Measurements from ENCODE around the gene BPIFA2.
"Not testable (repeated sequence)": the region's sequence is repeated elsewhere in the genome, so short reads cannot be mapped to it uniquely, and the experiment has no call there.

The BPIFA2 gene, protein sequence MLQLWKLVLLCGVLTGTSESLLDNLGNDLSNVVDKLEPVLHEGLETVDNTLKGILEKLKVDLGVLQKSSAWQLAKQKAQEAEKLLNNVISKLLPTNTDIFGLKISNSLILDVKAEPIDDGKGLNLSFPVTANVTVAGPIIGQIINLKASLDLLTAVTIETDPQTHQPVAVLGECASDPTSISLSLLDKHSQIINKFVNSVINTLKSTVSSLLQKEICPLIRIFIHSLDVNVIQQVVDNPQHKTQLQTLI

DNA sequence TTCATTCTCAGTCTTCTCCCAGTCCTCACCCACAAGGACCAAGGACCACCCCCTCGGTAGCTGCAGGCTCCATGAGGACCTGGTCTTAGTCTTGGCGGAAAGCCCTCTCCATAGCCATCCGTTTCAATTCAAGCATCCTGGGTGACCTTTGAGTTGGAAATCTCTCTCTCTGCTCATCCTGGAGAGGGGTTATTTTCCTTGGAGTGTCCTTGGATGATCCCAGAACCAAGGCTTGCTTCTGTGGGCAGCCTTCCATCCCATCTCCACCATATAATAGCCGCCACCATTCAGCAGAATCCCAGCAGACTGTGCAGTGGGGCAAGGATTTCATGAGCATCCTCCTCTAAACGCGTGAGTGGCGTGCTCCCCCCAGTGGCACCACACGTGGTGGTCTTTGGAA, at the start of gene BPIFA2:
BPIFA2 (plus strand) TSS at position 301 of the 400 bp plus-strand sequence. CDS start 987 bp downstream, outside the sequence.
- no peak for DNase-seq

DNA sequence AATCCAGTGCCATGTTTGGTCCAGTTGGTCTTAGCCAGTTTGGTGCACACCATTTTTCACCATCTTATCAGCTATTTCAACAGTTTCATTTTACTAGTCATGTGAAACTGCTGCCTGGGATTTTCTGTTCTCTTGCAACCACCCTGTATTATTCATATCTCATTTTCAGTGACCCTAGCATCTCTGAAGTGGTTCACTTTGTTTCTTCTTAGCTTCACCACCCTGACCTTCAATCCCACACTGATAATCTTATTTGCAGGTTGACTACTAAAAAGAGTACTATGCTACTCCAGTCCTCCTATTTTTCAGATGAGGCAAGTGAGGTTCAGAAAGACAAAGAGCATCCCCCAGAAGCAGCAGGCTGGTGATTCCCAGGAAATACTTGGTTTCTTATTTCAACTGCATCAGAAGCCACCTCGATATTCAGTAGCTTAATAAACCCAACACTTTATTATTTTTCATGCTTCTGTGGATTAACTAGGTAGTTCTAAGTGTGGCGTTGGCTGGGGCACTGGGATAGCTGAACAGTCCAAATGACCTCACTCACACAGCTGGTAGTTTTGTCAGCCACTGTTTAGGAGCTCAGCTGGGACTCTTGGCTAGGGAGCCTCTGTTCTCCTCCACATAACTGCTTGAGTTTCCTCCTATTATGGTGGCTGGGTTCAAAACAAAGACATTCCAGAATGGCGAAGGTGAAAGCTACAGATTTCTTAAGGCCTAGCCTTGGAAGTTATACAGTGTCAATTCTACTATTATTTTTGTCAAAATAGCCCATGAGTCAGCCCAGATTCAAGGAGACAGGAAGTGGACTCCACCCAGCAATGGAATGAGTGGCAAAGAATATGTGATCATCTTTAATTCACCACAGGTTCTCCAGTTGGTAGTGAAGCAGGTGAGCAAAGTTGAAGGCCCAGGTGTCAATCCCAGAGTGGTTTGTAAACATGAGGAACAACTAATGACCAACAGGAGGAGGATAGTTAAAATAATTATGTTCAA, 47.9 kb upstream of the BPIFA2 start:
- no peak for DNase-seq

DNA sequence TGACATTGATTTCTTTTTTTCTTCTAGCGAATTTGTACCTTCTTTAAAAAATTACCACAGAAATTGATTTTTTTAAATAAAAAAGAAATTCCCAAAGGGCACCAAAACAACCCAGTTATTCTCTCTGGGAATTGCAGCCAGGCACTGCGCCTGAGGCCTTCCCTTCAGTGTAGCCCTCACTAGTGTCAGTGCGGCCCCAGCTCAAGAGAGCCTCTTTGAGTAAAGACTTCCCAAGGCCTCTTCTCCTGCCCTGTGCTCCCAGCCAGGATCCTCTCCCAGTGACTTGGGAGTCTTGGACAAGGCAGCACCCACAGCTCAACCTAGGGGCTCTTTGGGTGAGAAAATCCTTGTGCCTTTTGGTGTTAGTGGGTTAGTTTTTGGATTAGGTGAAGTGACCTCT, 47.0 kb upstream of the BPIFA2 start:
- DNase-seq, result no peak

DNA sequence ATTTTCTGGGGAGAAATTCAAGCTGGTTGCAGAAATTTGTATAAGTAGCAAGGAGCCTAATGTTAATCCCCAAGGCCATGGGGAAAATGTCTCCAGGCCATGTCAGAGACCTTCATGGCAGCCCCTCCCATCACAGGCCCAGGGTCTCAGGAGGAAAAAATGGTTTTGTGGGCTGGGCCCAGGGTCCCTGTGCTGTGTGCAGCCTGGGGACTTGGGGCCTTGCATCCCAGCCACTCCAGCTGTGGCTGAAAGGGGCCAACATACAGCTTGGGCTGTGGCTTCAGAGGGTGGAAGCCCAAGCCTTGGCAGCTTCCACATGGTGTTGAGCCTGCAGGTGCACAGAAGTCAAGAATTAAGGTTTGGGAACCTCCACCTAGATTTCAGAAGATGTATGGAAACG, 45.7 kb upstream of the BPIFA2 start:
- not testable (repeated sequence) for DNase-seq

DNA sequence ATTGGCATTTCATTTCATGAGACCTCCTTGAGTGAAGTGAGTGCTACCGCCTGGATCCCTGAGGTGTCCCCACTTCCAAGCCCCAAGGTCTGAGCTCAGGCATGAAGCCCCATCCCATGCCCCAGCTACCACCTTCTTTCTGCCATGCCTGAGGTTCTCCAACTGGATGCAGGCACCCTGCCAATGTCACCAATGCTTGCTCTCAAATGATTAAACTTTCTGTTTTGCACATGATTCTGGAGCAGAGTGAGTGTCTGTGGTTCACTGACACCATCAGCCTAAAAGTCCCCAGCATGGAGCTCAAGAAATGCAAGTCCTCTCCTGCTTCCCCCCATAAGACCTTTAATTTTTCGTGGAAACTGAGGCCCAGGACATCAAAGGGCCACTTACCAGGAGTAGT, 43.7 kb upstream of the BPIFA2 start:
- DNase-seq, result no peak

DNA sequence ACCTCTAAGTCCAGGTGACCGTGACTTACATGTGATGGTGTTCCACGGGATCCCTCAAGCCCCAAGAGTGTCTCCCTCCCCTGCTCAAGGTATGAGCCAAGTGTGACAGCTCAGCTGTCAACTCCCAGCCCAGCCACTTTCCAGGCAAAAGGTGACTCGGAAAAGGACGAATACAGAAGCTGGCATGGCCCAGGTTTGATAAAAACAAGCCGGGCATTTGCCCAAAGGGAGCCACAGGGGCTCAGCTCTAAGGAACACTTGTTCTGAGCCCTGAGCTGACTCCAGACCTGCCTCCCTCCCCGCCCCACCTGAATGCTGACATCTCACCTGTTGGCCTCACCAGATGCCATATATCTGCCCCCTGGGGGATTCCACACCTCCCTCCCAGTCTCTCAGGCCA, 43.0 kb upstream of the BPIFA2 start:
- DNase-seq, result no peak

DNA sequence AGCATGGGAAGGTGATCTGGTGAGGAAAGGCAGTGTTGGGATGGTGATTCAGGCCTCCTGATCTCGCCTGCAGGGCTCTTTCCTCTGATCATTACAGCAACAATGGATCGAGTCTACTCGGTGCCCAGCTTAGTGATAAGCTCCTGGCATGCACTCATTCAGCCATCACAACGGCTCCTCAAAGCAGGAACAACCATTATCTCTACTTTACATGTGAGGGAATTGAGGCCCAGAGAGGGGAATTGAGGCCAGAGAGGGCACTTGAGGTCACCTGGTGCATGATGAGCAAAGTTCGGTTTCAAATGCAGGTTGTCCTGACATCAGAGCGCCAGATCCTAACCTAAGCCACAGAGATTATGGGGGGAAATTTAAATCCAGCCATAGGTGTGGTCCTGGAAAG, 42.0 kb upstream of the BPIFA2 start:
- DNase-seq, result no peak

DNA sequence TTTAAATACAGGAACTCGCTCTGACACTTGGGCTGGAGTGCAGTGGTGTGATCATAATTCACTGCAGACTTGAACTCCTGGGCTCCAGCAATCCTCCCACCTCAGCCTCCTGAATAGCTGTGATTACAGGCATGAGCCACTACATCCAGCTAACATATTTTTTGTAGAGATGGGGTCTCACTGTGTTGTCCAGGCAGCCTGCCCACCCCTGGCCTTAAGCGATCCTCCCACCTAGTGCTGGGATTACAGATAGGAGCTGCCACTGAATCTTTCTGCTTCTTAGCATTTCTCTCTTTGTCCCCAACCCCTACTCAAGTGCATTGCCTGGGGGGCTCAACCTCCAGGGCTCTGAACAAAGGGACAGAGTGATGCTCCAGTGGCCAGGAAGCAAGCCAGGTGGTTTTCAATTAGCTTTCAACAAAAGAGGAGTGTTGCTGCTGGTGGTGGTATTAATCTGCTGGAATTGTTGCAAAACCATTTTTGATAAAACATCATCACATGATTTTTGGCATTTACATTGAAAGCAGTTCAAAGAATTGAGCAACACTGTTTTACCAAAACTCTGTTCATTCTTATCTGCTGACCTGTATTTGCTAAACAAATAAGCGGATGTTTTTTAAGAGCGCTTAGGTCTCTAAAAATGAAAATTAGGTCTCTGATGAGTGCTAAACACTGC, 40.4 kb upstream of the BPIFA2 start:
- no peak for DNase-seq

DNA sequence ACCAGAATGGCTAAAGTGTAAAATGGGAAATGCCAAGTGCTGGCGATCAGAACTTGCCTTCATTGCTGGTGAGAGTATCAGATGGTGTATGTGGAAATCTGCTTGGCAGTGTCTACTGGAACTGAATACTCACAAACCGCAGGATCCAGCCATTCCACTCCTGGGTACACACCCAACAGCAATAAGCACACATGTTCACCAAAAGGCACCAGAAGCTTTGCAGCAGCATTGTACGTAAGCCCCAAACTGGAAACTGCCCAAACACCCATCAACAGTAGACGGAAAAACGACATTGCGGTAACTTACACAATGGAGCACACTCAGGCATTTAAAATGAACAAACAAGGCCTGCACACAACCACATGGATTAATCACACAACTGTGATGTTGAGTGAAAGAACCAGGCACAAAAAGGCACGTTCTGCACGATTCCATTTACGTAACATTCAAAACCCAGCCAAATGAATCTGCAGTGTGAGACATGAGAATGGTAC, 37.3 kb upstream of the BPIFA2 start:
- DNase-seq, result no peak

DNA sequence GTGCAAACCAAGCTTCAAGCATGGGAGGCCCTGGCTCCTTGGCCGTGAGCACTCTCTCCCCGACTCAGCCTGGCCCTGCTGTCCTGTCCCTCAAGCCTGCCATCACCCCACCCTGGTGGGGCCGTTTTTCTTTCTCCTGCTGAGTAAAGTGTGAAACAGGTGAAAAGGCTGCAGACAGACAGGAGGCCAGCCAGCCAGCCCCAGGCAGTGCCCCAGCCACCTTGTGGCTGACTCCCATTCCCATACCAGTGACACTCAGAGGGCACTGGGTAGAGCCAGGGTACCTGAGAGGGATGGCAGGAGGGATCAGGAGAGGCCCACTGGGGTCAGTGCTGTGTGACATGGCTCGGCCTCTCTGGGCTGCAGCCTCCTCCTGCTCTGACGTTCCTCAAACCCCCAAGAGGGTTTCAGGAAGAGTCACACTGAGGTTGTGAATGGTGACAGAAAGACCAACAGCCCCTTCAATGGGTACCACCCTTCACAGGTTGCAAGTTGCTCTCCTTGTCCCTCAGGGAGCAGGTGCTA, 35.9 kb upstream of the BPIFA2 start:
- DNase-seq, result no peak

DNA sequence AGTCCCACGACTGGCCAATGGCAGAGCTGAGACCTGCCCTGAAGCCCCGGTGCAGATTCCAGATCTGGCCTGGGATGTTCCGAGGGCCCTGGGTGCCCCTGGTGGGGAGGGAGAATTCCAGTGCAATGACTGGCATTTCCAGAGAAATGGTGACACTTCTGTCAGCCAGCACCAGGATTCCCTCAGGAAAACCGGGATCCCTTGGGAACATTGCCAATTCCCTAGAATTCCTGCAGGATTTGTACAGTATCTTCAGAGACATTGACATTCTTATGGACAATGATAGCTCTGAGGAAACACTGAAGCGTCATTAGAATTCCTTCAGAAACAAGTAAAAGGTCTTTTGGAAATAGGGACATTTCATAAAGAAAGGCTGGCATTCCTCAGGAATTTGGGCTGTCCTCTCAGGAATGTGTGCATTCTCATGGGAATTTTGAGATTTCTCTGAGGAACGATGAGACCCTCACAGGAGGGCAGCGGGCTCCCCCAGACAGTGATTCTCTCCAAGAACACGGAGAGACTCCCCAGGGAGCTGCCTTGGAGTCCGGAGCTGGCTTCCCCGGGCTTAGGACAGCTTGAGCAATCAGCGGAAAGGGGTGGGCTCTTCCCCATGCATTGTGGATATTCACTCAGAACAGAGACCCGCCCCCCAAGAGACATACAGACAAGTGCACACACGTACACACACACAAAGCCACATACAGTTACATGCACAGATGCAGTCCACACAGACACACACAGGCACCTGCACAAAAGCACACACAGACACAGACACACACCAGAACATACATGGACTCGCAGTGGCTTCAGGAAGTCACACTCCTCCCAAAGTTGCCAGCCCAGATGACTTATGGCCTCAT, 35.2 kb upstream of the BPIFA2 start:
- DNase-seq, result no peak

DNA sequence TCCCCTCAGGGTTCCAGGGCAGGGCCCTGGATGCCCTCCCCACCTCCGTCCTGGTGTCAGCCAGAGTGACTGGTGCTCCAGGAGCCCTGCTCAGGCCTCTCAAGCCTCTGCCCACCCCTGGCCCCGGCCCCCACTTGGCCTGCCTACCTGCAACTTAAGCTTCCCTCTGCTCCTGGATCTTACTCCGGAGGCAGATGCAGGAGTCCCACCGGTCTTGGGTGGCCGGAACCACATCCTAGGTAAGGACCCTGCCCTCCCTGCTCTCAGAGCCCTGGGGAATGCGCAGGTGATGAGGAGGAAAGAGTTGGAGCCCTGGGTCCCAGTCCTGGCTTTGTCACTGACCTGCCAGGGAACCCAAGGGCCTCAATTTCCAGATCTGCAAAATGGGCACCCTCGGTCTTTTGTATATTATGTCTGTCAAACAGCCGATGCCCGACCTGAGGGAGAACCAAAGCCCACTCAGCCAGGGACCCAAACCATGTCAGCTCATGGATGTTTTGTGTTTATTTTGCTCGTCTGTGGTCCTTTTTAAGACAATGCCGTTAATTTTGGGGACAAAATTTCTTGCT, 34.5 kb upstream of the BPIFA2 start:
- DNase-seq, result no peak

DNA sequence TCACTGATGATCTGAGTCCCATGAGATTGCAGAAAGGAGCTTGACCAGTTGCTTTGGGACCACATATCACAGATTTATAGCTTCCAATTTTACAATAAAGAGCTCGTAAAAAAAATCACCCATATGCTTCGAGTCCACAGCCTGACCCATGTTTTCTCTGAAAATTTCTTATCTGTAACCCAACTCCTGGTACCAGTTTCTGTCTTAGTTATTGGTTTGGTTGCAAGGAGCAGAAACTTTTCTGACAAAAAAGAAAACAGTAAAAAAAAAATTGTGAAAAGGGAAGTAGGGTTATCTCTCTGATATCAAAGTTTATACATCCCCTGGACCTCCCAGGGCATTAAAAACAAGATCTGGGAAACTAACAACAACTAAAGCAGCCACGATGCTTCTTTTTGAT, 30.8 kb upstream of the BPIFA2 start:
- DNase-seq, result no peak

DNA sequence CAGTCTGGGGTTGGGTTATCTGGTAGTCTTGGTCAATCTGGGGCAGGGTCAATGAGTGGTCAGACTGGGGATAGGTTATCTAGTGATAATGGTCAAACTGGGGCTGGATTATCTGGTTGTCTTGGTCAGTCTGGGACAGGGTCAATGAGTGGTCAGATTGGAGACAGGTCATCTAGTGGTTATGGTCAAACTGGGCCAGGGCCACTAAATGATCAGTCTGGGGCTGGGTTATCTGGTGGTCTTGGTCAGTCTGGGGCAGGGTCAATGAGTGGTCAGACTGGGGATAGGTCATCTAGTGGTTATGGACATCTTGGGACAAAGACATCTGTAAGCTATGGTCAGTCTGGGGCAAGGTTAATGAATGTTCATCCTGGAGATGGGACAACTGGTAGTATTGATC, 28.5 kb upstream of the BPIFA2 start:
- DNase-seq, result no peak

DNA sequence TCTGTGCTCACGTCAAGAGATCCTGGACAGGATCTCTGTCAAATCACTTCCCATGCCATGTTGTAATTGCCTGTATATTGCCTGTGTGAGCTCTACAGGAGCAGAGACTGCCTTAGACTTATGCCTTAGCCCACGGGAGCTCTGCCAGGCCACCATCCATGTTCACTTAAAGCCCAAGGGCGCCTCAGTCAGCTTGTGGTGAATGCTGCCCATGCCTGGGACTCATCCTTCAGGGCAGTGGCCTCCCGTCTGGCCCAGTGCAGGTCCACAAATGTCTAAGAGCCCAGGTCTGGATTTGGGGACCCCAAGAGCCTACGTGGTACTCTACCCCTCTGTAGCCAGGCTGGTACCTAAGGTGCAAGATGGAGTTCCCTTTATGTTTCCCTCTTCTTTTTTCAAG, 22.4 kb upstream of the BPIFA2 start:
- DNase-seq, result no peak

DNA sequence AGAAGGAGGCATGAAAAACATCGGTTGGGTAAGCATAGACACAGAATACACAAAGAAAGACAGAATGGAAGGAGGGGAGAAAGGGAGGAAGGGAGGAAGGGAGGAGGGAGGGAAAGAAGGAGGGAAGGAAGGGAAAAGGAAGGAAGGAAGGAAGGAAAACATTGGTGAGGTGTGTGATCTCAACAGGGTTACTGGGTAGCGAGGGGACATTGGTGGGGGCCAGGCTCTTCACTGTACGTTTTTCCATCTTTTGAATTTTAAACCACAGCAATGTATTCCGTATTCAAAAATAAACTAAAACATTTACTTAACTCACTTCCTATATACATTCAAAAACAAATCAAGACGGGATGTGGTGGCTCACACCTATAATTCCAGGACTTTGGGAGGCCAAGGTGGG, 20.7 kb upstream of the BPIFA2 start:
- no peak for DNase-seq

DNA sequence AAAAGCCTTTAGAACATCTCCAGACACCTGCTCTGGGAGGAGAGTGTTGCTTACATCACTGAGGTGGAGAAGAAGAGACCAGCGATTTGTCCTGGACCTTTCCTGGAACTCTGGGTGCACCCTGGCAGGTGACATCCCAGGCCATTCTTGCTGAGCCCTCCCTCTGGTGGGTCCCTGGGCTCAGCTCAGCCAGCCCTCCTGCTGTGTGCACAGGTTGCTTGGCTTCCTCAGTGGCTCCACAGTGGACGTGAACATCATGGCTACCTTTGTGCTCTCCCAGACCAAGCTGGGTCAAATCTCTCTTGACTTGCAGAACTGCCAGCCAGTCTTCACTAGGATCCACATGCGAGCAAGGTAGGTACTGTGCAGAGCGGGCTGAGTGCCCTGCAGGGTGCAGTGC, 19.9 kb upstream of the BPIFA2 start:
- no peak for DNase-seq

DNA sequence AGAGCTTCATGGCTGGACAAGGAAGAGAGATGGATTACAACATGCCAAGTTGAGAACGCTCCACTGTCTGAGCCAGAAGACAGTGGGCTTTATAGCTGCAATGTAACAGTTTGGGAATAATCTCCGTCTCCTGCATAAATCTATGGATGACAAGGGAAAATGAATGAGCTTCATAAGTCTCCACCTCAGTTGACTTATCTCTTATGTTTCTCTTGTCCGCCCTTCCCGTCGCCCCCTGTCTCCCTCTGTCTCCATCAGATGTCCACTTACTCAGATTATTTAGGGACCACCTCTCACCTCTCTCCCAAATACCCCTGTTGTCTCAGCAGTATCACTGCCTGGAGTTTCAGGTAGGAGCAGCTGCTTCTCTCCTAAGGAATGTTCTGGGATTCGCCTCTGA, 13.7 kb upstream of the BPIFA2 start:
- no peak for DNase-seq

DNA sequence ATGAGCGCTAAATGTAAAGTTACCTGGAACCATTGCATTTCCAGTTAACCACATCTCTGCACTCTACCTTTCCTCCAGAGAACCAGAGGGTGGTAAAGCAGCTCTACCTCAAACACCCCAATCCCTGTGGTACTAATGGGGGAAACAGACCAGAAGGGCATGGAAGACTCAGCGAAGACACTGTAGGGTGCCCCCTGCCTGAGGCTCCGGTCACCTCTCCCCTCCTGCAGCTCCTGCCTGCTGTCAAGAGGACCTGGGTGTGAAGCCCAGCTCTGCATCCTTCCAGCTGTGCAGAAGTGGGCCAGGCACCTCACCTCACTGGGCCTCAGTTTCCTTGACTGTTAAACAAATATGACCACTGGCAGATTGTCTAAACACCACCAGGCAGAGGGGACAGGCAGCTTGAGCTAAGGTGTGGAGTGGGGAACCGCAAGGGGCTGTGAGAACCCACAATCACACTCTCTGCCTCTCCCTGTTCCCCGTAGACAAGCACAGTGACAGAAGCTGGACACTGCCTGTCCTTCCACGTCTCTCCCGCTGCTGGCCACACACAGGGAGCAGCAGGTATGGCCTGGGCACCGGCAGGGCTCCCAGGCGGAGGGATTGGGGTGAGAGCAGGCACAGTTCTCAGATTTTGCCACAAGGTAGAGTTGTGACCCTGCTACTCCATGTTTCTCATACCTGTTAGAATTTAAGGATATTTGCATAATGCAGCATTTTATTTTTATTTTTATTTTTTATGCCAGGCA, 9.1 kb upstream of the BPIFA2 start:
- no peak for DNase-seq

DNA sequence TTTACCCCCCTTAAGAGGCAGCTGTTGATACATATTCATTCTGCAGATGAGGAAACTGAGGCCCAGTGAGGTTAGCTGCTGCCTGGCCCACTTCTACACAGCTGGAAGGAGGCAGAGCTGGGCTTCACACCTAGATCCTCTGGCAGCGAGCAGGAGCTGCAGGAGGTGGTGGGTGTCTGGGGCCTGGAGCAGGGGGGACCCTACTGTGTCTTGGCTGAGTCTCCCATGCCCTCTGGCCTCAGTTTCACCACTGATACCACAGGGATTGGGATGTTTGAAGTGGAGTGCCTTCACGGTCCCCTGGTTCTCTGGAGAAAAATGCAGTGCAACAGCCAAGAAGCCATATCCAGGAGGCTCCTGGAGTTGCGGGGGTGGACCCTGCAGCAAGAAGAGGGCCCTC, 8.2 kb upstream of the BPIFA2 start:
- DNase-seq, result no peak

DNA sequence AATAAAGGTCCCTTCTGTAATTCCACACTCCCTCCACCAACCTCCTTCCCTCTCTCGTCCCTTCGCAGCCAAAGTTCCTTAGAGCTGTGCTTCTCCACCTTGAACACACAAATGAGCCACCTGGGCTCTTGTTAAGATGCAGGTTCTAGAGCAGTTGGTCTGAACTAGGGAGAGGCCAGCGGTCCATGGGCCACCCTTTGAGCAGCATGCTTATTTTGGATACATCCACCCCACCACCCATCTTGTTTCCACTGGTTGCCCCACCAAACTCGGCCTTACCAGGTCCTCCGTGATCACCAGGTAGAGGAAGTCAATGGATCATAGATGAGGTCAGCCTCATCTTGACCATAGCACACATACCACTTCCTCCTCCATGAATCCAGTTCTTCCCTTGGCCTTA, 7.3 kb upstream of the BPIFA2 start:
- DNase-seq, result no peak

All from SIG-M5 (cell line).